GM21447 (cell line): ENCODE data around the gene AGPAT3.
A peak's percentile ranks its signal among the peaks of the same experiment; 100 is the strongest.

Source experiments
- ATAC-seq: cut with Tn5 transposase; IDR thresholded peaks from one replicate; pipeline ENCODE4 v1.9.1; 2021; ENCODE audit not compliant: unreplicated experiment

The AGPAT3 gene

DNA sequence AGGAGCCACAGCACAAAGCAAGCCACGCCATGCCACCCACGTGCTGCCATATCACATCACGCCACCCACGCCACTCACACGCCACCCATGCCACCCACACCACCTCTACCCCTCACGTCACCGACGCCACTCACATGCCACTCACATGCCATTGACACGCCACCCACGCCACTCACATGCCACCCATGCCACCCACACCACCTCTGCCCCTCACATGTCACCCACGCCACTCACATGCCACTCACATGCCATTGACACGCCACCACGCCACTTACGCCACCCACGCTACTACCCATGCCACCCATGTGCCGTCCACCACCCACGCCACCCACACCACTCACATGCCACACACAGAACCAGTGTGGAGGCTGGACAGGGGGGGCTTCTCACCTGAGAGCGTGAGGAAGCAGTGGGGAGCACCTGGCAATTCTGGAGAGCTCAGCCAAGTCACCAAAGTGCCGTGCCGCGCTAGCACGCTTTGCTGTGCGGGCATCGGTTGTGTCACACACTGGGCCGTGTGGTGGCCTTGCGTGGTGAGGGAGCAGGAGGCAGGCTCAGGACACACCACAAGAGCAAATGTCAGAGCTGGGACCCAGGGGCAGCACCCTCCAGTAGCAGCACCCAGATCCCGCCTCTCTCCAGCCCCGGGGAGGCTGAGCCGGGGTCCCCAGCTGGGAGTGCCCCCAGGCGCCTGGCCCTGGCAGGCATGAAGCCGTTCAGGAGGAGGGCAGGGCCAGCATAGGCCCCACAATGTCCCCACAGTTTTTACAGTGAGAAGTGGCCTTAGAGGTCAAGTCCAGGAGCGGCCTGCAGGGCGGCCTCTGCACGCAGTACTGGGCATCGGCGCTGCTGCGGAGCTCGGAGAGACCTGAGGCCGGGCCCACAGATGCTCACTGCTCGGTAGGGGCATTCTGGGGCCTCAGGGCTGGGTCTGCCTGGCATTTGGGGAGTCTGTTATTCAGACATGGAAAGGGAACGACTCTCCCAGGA, 70.0 kb downstream of the AGPAT3 start:
- ATAC-seq = no peak

DNA sequence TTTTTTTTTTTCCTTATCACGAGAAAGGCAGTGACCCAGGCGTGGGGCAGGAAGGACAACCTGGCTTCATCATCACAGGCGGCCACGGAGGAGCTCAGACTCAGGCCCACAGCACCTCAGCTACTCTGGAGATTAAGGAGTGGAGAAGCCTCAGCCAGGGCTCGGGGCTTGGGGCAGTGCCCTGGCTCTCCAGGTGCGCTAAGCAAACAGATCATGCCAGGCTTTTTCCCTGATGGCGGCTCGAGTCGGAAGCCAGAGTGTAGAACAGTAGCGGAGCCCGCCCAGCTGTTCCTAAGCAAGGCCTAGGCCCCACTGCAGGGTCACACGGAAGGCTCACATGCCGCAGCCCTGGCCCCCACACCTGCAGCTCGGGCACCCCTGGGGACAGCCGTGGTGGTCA, 70.7 kb downstream of the AGPAT3 start:
- no peak for ATAC-seq

DNA sequence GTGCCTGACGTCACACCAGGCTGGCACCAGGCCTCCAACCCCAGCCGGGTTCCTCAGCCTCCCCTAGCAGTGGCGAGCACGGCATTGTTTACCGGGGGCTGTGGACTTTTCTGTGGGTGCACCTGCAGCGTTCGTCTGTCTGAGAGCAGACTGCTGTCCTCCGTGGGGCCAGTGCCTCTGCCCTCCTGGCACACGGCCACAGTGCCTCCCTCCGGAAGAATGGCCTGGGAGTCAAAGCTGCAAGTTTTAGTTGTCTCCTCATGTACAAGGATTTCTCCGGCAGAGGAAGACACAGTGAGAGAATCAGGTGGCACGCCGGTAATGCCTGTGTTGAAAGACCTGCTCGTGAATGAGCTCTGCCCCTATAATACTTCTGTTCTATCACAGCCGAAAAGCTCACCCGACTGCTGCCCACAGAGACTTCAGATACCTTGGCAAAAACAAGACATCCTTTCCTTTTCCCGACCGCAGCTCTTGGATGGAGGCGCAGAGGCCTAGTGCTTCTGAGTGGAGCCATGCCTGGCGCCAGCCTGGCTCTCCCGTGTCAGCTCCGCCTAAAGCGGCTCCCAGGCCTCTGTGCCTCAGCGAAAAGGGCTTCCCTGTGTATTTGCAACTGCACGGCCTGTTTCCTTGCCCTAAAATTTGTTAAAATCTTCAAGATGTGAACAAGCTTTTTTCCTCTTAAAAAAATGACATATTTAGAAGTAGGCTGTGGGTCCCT, 71.4 kb downstream of the AGPAT3 start:
- no peak for ATAC-seq

DNA sequence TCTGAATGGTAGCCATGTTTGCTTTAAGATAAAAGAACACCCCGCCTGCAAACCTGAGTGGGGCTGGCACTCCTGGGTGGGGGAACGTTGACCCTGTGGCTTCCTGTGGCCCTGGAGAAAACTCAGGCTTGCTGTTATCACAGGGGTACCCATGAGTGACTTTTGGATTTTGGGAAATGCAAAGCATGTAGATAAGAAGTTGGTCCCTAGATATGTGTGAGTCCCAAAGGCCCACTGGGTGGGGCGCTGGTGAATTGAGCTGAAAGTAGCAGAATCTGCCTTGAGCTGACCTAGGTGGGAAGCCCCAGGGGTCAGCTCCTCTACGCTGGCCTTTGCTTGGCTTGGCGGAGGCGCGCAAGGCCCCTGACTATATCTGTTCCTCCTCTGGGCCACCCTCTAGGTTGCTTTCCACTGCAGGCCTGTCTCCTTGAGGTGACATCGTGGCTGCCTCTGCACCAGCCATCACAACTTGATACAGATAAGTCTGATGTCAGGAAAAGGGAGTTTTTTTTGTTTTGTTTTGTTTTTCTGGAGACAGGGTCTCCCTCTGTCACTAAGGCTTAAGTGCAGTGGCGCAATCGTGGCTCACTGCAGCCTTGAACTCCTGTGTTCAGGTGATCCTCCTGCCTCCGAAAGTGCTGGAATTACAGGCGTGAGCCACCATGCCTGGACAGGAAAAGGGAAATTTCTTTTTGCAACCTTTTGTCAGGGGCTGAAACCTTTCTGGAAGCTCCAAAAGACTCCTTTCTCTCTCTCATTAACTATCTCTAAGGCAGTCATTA, 72.2 kb downstream of the AGPAT3 start:
- no peak for ATAC-seq

DNA sequence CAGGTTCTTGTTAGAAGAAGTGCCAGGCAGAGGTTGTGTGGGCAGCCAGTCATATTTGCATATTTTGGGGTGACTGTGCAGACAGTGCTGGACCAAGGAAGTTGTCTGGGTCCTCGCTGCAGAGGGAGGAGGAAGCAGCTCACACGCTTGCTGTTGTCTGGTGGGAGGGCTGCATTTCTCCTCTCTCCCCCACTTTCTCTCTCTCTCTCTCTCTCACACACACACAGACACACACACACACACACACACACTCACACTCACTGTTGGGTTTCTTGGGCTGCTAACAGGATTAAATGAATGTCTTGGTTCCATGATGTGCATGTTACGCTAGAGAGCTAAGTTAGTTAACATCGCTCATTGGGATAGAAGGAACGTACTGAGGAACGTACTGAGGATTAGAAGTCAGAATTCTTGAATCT, 72.9 kb downstream of the AGPAT3 start:
- peak; percentile 40 for ATAC-seq

DNA sequence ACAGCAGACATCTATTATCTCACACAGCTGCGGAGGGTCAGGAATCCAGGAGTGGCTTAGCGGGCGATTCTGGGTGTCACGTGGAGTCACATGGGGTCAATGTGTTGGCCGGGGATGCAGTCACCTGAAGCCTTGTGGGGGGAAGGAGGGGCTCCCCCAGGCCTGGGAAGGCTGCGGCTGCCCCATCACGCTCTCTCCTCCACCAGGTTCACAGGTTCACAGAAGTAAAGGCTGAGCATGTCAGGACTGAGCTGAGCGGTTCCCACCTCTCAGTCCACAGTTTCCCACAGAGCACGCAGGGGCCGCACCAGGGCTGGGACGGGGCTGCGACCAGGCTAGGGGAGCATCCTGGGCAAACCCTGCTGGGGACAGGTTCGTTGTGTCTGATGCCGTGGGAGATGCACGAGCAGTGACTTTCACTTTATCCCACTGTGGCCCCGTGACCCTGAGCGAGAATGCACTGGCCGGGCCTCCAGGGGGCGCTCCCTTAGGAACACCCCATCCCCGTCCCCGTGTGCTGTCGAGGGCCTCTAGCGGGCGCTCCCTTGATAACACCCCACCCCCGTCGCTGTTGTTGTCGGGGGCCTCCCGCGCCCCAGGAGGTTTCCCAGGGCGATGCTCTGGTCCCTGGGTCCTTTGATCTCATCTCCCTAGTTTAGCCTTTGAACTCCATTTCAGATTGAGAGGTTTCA, 73.9 kb downstream of the AGPAT3 start:
- ATAC-seq = peak; percentile 70

DNA sequence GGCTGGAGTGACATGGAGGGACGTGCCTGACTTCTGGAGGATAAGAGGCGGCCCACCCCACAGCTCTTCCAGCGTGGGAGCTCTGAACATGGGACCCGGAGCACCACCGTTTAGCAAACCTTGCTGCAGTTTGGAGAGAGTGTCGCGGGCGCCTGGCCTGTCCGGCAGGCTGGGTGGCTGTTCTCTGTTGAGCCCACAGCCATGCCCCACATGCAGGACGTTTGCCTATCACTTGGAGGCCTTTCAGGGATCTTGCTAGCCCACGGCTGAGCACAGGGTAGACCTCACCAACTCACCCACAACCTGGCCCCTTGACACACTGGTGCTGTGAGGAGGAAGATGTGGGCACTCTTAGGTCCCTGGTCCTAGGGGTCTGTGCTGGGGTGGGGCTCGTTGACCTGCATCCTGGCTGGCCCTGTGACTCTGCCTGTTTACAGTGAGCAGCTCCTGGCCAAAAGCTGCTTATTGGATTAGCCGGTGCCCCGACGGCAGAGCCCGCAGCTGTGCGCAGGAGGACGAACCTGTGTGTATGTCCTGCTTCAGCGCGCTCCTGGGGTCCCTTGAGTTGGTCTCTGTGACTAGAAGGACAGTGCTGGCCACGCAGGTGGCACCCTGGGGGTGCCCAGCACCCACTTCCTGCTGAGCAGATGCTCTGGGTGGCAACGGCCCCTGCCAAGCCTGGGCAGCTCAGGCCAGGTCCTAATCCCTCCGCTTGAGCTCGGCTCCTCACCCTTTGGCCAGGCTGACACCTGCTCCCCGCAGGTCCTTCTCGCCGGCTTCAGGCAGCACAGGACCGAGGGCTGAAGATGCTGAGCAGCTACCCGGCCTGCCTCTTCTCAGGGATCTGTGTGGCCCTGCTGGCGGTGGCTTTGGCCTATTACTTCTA, 74.7 kb downstream of the AGPAT3 start:
- no peak for ATAC-seq

DNA sequence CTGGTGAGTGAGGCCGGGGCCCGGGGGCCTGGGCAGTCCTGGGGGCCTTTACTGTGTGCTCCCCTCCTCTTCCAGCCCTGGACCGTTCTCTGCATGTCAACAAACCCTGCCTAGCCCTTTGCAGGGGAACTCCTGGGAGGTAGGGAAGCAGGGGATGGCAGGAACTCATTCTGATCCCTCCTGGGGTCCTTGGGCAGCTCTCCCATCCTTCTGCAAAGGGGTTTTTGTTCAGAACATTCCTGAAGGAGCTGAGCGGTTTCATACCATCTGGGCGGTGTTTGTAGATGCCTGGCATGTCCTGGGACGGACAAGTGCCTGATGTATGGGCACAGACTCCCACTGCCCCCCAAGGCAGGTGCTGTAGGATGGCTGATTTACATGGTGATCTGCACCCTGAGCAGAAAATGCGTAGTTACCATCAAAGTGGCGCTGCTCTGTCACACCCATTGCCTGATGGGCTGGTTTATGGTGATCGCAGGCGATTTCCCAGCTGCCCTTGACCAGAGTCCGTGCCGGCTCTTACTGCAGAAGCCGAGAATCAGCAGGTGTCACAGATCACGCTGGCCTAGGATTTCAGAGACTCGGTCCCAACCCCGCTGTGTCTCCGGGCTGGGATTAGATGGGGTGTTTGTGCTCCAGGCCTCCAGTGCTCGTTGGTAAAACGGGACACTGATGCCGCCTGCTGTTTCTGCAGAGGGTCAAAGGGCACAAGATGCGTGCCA, 75.5 kb downstream of the AGPAT3 start:
- ATAC-seq = no peak

DNA sequence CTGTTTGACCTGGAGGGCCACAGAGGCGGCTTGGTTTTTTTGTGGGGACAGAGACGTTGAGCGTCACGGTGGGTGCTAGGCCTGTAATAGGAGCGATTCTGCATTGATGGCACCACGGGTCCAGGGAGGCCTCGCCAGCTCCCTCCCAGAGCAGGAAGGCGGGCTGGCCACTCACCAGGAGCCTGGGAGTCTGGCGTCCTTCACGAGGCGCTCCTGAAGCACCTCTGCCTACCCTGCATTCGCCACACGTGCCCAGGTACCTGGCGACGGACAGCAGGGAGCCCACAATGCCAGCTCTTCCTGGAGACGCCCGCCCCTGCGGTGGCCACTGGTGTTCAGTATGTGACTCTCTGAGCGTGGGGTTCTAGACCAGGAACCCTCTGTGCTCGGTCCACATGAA, 77.2 kb downstream of the AGPAT3 start:
- no peak for ATAC-seq

DNA sequence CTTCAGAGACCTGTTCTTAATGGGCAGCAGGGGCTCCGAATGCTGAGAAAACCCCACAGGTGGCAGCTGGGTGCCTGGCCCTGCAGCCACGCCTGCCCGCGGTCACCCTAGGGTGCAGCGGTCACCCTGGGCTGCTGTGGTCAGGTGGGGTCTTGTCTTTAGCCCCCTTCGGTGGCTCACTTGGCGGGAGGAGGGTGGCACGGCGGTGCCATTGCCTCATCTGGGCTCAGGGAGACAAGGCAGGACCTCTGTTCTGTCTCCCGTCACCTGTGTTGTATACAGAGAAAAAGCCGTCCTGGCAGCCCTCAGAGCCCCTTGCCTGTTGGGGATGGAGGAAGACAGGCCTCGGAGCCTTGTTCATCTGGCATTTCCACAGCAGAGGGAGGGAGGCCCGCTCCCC, 77.6 kb downstream of the AGPAT3 start:
- no peak for ATAC-seq

DNA sequence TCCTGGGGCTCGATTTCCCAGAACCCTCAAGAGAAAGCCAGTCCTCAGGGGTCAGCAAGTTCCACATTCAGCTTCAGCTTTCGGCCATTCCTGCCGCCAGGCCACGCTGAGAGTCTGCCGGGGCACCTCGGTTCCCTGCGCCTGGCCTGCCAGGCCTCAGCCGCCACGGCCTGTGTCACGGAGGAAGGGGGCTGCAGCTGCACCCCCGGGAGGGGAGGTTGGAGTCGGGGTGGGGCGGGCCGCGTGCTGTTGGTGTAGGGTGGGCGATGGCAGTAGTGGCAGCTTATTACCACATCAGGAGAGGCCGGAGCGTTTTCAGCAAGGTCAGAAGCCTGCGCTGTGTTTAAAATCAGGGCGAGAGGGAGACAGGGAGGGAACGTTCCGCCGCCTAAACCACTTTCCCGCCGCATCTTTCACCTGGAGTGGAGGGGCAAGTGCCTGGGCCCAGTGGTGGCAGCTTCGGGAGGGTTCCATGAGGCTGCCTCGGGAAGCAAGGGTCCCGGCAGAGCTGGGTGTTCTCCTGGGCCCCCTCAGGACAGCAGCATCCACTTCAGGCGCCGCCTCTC, 78.6 kb downstream of the AGPAT3 start:
- no peak for ATAC-seq

DNA sequence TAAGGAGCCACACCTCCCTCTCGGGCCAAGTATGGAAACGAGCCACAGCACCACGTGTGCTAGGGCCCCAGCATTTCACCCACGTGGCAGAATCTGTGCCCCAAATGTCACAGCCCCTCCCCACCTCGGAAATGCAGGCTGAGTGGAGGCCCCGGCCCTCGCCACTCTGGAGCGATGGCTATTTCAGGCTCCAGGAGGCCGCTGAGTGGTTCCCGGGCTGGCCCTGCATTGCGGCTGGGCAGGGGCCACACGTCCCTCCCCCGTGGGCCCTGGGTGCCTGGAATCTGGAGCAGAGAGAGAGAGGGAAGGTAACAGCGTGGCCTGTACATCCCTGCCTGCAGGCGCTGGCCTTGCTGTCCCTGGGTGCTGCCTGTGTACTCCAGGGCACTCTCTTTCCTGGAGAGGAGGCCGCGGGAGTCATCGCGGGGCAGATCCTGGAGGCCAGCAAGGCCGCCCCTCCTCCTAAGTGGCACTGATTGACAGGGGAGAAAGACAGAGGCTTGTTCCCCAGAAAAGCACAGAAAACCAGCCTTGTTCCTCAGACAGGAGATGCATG, 79.1 kb downstream of the AGPAT3 start:
- no peak for ATAC-seq

DNA sequence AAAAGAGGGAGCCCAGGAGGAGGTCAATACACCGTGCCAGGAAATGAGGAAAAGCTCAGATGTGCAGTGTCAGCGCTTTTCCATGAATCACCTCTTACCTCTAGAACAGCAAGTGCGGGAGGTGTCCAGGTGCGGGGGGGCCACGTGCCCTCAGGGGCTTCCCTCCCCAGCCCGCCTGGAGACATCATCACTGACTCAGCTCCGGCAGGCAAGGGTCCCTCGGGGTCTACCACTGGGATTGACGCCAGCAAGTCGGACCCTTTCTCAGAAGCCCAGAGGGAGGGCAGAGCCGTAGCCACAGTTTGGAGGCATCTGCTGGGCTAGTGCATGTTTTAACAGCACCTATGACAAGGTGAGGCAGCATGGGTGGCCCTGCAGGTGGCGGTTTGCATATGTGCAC, 79.7 kb downstream of the AGPAT3 start:
- no peak for ATAC-seq

DNA sequence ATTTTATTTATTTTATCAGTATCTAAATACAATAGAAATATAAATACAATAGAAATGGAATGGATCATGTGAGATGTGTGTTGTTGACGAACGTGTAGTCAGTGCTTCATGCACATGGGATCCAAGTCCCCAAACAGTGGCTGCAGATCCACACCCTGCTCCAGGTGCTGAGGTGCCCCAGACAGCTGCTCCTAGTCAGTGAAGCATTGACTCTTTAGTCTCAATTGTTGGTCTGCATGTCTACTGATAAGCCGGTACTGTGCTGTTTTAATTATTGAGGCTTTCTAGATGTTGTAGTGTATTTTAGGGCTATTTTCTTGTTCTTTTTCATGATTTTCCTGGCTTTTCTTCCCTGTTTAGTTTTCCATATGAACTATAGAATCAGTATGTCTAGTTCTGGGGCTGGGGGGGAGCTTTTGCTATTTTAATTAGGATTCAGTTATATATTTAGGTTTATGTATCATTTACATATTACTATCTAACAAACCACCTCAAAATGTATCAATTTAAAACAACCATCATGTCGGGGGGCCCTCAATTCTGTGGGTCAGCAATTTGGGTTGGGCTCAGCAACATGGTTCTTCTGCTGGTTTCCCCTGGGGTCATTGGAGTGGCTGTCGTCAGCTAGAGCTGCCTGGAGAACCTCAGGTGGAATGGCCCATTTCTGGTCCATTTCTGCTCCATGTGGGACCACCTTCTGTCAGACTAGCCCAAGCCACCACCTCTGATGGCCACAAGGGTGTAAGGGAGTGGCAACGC, 83.9 kb downstream of the AGPAT3 start:
- ATAC-seq = no peak

DNA sequence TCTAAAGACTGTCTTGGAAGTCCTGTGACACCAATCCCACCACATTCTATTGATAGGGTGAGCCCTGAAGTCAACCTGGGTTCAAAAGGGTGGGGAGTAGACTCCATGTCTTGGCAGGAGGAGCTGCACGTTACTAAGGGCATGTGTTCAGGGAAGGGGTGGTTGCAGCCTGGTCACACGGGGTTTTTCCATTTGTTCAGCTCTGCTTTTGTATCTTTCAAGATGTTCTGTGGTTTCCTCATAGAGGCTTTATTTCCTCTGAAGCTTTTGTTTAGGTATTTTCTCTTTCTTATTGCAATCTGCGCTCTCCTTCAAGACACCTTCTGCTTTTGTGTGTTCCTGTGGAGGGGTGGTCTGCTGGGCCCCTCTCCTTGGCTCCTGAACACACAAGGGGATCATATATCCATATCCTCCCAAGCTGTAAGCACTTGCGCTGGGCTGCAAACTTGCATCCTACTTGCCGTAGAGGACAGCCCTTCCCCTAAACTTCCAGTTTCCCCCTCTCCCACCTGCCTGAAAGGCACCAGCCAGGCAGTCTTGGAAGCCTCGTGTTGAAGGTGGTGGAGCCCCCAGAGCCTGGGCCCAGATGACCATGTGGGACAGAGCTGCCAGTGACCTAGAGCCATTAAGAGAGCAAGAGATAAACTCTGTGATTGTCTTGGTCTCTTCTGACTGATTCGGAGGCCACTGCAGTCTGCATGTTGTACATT, 84.6 kb downstream of the AGPAT3 start:
- ATAC-seq = no peak

DNA sequence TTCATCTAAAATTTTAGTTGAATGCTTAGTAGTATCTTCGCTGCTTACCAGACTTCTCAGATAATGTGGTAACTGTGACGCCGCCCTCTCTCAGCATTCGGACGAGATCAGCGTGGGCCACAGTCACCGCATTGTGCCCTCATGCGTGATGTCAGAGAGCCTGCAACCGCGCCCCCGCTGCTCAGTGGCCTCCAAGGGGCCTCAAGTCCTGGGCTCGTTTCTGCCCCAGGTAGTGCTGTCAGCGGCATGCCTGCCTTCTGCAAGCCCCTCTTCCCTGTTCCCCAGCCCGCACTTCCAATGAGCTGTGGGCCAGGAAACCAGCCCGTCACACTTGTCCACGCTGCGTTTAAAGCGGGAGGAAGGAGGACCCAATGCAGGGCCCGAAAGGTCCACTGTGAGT, 85.5 kb downstream of the AGPAT3 start:
- no peak for ATAC-seq

DNA sequence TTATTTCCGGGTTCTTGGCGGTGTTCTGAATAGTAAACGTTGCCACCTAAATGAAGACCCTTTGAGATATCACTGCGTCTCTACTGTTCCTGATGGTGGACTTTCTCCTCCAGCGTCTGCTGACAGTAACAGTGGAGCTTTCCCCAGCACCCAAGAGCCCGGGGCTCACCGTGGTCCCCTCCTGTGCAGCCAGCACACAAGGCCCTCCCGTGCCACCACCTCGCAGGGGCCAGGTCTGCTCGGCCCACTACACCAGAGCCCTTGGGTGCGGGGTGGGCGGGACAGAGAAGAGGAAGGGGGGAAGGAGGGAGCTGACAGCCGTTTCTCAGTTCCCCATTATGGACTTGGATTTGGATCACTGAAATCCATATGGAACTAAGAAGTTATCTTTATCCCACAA, 85.9 kb downstream of the AGPAT3 start:
- no peak for ATAC-seq
